Stimulated activated CD8-positive, alpha-beta memory T cell treated with anti-CD3 and anti-CD28 coated beads, Interleukin-4, amount 100 ng/mL, for 1 hour (primary cell): ENCODE results near the gene PABPN1.

ENCODE experiments used
- DNase-seq, 2 donors: peaks; one replicate each; pipeline ENCODE4 v3.0.0-alpha.2; 2020; ENCODE audit warnings: low read depth in 2 of 2, low spot score in 1 of 2

Gene PABPN1

GRCh38 chr14:23326491-23327332 lies 5.5 kb downstream of the PABPN1 start:
- no peak for DNase-seq

- DNase-seq = no peak
Observed at GRCh38 chr14:23327947-23328744, 6.9 kb downstream of the PABPN1 start.

DNA sequence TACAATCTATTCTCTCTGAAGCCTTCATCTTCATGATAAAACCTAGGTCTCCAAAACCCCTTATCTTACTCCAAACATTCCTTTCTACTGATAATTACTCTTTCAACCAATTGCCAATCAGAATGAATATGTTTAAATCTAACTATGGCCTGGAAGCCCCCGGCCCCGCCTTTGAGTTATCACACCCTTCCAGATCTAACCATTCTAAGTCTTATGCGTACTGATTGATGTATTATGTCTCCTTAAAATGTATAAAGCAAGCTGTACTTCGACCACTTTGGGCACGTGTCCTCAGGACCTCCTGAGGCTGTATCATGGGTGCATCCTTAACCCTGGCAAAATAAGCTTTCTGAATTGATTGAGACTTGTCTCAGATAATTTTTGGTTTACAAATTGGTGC lies 14.4 kb downstream of the PABPN1 start:
- no peak for DNase-seq

- no peak for DNase-seq
Observed at GRCh38 chr14:23339506-23340268, 18.4 kb downstream of the PABPN1 start.

DNA sequence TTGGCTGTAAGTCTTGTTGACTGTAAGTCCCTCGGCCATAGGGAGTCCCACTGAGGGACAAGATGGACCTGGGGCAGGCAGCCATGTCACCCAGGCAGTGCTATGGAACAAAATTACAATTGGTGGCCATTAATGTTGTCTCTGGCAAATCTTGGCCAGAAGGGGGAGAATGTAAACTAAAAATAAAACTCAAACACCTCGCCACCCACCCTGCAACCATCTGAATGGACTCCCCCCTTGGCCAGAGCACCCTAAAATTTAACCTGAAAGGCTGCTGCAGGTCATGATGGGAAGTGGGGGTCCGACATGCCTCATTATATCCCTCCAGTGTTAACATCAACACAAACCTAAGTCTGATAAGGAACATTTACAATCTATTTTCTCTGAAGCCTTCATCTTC lies 23.2 kb downstream of the PABPN1 start:
- DNase-seq = no peak

DNA sequence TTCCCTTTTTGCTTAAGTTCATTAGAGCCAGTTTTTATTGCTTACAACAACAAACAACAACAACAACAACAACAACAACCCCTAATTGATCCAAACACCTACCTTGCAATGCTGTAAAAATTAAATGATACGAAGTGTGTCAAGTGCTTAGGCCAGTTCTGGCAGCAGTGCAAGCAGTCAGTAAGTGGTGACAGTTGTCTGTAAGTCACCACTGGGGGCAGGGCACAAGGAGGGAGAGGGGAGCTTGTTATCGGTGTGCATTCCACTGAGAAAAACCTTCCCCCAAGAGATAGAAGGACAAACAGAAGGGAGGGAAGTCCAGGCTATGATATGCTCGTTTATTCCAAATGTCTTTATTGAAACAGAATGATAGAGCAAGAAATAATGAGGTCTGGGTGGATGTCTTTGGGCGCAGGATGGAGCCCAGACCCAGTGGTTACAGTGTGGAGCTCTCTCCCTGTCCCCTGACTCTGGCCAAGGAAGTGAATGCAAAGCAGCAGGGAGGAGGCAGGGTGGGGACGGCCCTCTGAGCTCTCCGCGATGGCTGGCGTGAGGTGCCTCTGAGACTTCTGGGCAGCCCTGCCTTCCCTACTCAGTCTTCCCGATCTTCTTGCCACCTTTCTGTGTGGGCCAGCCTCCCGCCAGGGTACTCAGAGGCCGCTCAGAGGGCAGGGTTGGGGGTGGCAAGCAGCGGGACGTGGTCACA lies 24.9 kb downstream of the PABPN1 start:
- no peak for DNase-seq

DNA sequence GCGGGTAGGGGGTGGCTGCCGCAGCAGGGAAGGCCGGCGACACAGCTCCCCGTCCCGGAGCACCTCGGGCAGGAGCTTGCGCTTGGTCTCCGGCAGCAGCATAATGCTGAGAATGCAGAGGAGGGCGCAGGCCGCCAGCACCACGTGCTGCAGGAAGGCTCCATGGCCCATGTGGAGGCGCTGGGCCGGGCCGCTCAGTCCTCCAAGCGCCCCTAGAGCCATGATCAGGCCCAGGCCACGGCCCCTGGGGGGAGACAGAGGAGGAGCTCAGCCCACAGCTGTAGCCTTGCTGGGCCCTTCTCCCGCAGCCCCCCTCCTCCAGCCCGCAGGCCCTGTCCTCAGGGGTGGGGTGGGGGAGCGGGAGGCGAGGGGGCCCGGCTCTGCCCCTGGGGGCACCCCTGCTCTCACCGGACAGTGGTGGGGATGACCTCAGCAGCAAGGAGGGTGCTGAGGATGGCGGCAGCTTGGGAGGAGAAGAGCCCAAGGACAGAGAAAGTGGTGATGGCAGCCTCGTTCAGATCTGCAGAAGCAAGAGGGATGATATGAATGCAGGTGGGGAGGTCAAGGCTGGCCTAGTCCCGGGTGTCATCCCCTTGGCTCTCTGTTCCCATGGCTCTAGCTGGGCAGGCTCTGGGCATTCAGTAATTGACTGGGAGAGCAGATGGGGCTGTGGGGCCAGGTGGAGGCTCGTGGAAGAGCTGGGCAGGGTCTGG lies 25.6 kb downstream of the PABPN1 start:
- no peak for DNase-seq

GRCh38 chr14:23347406-23348296 lies 26.4 kb downstream of the PABPN1 start:
- DNase-seq = no peak

GRCh38 chr14:23348297-23348655 lies 27.0 kb downstream of the PABPN1 start:
- DNase-seq = no peak

- DNase-seq = no peak
Observed at GRCh38 chr14:23349156-23349845, 28.0 kb downstream of the PABPN1 start.

GRCh38 chr14:23351681-23352505 lies 30.6 kb downstream of the PABPN1 start:
- no peak for DNase-seq

DNA sequence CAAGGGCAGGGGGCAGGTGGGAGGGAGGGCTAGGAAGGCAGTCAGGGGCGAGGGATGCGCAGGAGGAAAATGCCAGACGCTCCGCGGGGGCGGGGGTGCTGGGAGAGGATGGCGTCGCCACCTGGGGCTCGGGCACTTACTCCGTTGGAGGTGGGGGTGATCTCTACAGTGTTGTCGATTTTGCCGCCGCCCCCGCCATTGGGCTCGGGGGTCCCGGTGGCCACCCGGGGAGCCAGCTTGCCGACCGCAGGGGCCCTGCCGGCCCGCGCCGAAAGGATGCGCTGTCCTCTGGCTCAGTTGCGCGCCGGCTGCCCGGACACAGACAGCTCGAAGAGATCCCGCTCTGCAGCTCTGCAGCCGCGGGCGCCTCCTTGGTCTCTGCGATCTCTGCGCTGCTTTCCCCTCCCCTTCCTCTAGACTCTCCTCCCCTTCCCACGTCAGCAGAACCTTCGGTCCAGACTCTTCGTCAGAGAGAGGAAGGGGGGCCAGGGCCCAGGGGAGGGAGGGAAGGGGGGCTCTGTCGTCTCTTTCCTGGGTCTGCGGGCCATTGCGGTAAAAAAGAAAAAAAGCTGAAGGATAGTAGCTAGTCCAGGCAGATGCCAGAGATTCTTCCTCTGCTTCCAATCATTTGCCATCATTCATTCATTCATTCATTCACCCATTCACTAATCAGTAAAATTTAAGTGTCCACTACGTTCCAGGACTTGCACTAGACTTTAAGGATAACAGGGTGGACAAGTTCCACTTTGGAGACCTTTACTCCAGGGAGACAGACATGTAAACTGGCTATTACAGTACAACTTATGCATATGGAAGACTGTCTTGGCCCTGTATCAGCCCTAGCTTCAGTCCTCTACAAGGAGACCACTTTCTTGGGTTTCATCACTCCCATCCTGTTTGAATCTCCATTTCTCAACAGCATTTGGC lies 31.5 kb downstream of the PABPN1 start, which contains the start of gene SLC22A17:
TSS of gene SLC22A17 (minus strand) at position 382 of the 927 bp plus-strand sequence.
- DNase-seq = peak; percentile 8 to 13

DNA sequence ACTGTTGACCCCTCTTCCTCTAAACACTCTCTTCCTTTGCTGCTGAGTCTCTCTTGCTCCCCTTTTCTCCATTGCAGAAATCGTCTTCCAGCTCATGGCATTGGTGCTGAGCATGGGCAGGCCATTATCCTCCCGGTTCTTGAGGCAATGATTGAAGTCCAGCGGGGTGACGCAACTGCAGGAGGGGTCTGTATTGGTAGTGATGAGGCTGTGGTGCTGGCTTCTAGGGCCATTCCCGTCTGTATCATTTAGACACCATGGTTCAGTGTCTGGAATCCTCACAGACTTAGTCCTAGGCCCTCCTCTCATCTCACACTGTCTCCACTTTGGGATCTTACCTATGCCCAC lies 32.1 kb downstream of the PABPN1 start:
- DNase-seq = no peak

DNA sequence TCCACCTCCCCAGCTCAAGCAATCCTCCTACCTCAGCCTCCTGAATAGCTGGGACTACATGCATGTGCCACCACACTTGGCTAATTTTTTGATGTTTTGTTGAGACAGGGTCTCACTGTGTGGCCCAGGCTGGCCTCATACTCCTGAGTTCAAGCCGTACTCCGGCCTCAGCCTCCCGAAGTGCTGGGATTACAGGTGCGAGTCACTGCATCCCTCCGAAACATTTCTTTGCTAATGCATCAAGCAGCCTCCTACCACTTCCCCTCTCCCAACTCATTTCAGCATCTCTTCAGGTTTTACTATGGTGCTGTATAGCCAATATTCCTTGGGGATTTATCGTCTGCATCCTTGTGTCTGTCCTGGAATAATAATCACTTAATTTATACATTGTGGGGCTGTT lies 33.7 kb downstream of the PABPN1 start:
- DNase-seq = no peak

GRCh38 chr14:23355871-23356435 lies 34.7 kb downstream of the PABPN1 start:
- no peak for DNase-seq

DNA sequence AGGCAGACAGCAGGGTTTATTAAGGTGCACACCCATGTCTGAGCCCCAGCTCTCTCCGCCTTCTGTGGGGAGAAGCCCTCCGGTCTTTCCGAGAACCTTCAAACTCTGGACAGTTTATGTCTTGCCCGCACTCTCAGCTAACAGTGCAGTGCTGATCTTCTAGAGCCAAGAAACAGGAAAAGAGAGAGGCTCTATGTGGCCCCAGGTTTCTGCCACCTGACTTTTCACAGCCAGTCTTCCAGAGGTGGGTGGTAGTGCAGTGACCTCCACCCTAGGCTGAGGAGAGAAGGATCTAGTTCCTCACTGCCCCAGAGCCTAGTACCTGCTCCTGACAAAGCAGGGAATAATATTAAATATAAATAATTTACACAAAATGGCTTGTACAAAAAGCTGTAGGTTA lies 35.4 kb downstream of the PABPN1 start:
- no peak for DNase-seq

- no peak for DNase-seq
Observed at GRCh38 chr14:23357261-23357660, 36.0 kb downstream of the PABPN1 start.
